GM12864 (cell line): ENCODE measurements around the gene CYTH1.

Experiments used
- DNase-seq: peaks from one replicate; pipeline ENCODE4 v3.0.0-alpha.2; 2011; ENCODE audit warnings: low read depth
- H3K4me3 ChIP-seq: 2 replicates; pipeline ENCODE4 v1.5.1; 2011; ENCODE audit warnings: mild to moderate bottlenecking, low read depth, low read length, control low read depth
- CTCF ChIP-seq: IDR thresholded peaks from 2 replicates; pipeline ENCODE4 v1.5.1; 2011; ENCODE audit warnings: low read depth, mild to moderate bottlenecking, moderate library complexity, low read length, control low read depth, inconsistent platforms; ENCODE audit errors: missing control alignments

Gene CYTH1

GRCh38 chr17:78628547-78629435 lies 153.3 kb downstream of the CYTH1 start:
- no peak overlapping the region for H3K4me3 ChIP-seq
- TF ChIP-seq CTCF = no peak
- DNase-seq = no peak

GRCh38 chr17:78624324-78625151 lies 157.5 kb downstream of the CYTH1 start:
- no peak for DNase-seq
- no peak for TF ChIP-seq CTCF
- H3K4me3 ChIP-seq = no peak overlapping the region
